NCI-H748 (cell line): ENCODE results near the gene KLHL7.
"Not testable (repeated sequence)": the region's sequence is repeated elsewhere in the genome, so short reads cannot be mapped to it uniquely, and the experiment has no call there.

Experiments used
- DNase-seq: peaks from one replicate; lab custom pipeline; 2025; ENCODE audit not compliant: unreplicated experiment; lab: John Stamatoyannopoulos, UW

KLHL7 gene

DNA sequence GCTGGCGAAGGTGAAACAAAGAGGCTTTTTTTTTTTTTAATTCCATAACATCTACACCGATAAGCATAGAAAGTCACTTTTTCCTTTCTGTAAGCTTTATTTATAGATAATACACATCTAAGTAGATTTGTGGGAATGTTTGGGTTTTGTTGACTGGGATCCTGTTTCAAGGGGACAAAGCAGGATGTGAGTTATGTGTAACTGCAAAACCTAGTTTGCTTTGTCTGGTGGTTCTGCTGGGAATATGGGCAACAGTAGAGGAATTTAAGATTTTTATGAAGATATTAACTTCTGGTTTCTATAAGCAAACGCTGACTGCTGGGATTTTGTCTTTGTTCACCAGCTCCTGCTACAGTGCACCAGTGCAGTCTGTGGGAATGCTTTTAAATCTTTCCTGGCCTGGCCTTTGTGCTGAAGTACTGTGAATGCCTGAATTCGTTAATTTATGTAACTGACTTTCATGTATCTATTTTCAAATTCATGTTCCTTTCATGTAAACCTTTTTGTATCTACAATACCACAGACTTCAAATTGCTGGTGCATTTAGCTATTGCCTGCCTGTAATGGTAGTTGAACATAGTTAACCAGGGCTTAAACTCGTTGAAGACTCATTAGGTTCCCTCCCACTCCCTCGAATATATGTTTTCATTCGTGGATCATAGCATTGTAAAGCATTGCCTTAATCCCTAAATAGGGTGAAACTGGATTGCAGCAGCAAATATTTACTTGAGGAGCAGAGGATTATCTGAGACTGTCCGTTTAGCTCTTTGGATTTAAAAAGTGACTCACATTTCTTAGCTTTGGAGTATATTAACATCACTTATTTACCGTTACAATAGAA is 1.5 kb downstream of the KLHL7 start:
- no peak for DNase-seq

DNA sequence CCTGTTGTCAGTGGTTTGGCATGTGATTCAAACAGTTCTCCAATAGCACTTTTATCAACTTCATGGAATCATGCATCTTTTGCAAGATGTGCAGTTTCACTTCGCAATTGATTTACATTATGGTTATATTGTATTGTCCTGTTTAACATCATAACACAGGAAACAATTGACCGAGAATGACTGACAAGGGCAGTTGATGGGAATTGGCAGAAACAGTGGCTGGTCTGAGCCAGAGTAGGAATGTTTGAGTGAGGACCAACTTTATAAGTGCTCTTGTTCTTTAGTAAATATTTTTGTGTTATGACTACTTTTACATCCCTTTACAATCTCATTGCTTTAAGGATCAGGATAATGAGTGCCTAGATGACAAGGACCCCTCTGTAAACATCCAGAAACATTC is 2.2 kb downstream of the KLHL7 start:
- no peak for DNase-seq

DNA sequence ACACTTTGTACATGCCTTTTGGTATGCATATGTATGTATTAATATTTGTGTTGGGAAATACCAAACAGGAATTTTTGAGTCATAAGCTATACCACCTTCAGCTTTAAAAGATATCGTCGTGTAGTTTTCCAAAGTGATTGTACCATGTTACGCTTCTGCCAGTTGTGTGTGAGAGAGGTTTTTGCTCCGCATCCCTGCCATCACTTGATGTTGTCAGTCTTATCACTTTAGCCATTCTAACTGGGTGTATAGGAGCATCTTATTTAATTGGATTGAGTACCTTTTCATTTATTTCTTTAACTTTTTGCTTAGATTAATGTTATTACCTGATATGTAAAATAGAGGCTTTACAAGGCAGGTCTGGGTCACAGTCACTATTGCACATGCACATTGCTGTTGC is 3.4 kb downstream of the KLHL7 start:
- DNase-seq, result no peak

DNA sequence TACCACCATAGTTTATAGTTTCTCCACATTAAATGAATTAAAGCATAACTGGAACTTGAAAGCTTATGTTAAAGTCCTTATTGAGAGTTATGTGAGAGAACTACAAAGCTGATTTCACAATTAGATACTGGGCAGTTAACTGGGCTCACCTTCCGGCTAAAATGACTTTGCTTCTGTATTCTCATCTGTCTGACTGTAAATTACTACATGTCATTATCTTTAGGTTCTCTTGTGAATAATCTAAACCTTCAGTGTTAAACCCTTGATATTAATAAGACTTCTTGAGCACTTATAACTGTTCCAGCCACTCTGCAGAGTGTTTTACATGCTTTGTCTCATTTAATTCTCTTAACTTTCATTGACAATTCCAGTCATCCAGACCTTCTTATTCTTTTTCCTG is 3.9 kb downstream of the KLHL7 start:
- DNase-seq, result no peak

DNA sequence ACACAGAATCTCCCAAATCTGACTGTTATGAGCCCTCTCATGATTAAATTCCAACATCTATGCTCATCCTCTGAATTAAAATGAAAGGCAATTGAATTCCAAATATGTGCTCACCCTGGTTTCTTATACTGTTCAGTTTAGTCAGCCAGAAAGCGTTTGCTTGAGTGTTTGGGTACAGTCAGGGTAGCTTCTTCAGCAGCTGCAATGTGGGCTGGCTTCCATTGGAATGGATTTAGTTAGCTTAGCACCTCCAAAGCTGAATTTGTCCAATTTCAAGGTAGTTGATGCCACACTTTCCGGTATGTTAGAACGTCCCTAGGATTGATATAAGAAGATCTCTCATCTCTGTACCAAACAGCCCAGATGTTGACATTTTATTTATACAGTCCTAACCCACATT is 9.3 kb downstream of the KLHL7 start:
- no peak for DNase-seq

DNA sequence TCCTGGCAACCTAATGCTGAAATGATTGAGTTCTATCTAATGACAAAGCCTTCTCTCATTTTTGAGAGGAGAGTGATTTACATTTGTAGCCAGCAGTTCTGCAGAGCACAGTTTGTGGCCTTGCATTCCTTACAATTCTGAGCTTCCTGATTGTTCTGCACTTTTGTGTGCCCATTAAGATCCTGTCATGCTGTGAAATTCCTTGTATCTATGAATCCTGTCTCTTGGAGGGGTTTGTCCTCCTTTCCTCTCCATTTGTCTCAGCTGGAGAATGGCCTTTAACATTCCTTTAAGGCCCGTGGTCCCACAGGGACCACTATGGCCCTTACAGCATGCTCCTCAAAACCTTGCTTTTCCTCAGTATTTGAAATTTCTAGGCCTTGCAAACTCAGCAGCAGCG is 10.4 kb downstream of the KLHL7 start:
- DNase-seq, result no peak

DNA sequence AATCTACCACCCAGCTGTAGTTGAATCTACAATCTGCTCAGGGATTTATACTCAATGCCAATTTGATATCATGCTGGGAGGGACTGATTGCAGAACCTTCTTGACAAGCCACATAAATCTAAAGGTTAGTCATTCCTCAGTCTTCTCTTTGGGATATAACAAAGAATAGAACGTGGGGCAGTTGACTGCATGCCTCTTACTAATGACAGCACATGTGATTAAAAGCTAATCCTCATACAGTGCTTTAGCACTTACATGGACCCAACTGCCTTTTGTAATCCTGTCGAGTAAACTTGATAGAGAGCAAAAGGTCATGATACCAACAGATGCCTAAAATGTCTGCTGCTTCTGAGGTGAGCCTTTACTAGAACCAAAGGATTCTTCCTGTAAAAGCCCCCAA is 12.3 kb downstream of the KLHL7 start:
- DNase-seq, result no peak

DNA sequence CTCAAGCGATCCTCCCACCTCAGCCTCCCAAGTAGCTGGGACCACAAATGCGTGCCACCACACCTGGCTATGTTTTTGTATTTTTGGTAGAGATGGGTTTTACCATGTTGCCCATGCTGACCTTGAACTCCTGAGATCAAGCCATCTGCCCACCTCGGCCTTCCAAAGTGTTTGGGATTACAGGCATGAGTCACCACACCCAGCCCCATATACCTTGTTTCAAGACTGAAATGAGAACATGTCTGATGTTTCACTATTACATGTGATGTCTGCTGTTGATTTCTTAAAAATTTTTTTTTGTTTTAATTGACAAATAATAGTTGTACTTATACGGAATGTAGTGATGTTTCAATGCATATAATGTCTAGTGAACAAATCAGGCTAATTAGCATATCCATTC is 14.5 kb downstream of the KLHL7 start:
- DNase-seq, result no peak

DNA sequence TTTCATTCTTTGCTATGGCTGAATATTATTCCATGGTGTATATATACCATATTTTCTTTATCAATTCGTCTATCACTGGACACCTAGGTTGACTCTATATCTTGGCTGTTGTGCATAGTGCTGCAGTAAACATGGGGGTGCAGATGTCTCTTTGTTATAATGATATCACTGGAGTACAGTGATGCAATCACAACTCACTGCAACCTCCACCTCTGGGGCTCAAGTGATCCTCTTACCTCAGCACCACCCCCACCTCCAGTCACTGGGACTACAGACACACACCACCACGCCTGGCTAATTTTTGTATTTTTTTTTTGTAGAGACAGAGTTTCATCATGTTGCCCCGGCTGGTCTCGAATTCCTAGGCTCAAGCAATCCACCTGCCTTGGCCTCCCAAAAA is 15.6 kb downstream of the KLHL7 start:
- no peak for DNase-seq

DNA sequence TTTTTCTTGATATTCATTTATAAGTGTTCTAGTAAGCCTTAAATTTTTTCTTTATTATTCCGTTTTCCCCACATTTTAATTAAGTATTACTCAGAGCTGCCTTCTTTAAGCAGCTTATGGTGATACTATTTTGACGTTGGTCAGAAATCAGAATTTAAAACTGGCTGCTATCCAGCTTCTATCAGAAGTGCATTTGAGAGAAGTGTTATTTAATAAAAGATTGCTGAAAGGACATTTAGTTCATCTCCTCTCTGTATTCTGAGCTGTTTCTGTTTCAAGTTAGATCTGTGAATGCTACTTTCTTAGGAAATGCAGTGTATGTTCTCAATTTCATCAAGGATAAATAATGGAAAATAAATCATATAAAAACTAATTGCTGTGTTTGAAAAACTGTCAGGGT is 17.4 kb downstream of the KLHL7 start:
- DNase-seq, result no peak

DNA sequence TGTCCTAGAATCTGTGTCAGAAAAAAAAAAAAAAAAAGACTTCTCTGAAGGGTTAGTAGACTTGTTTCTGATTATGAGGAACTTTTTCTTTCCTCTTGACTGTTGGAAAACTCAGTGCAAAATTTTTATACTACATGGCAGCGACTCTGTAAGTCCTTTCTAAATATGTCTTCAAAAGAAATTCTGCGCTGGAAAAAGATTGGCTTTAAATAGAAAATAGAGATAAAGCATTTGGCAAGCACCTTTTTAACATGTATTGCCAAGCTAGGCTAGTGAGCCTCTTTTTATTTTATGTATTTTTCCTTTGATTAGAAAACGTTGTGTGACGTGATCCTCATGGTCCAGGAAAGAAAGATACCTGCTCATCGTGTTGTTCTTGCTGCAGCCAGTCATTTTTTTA is 17.9 kb downstream of the KLHL7 start:
- no peak for DNase-seq

DNA sequence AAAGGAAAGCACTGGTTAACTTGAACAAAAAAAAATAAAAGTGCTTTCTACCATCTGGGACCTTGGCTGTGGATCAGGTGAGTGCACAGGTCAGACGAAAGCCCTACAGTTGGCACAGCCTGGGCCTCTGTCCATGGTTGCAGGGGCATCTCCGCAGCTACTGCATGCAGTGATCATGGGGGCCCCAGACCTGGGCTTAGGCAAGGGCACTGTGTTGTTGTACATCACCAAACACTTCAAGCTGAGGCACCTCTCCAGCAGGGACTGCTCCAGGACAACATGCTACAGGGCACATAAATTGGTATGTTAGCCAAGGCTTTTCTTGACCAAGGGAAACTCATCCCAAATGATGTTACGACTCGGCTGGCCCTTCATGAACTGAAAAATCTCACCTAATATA is 23.5 kb downstream of the KLHL7 start:
- no peak for DNase-seq

DNA sequence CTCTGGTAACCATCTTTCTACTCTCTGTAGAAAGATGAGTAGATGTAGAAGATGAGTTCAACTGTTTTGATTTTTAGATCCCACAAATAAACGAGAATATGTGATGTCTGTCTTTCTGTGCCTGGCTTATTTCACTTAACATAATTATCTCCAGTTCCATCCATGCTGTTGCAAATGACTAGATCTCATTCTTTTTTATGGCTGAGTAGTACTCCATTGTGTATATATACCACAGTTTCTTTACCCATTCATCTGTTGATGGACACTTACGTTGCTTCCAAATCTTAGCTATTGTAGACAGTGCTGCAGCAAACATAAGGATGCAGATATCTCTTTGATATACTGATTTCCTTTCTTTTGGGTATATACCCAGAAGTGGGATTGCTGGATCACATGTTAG is 26.2 kb downstream of the KLHL7 start:
- not testable (repeated sequence) for DNase-seq

DNA sequence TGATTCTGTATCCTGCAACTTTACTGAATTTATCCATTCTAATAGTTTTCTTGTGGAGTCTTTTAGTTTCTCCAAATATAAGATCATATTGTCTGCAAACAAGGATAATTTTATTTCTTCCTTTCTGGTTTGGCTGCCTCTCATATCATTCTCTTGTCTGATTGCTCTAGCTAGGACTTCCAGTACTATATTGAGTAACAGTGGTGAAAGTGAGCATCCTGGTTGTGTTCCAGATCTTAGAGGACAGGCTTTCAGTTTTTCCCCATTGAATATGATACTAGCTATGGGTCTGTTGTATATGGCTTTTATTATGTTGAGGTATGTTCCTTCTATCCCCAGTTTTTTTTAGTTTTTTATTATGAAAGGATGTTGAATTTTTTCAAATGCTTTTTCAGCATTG is 28.2 kb downstream of the KLHL7 start:
- DNase-seq, result no peak

DNA sequence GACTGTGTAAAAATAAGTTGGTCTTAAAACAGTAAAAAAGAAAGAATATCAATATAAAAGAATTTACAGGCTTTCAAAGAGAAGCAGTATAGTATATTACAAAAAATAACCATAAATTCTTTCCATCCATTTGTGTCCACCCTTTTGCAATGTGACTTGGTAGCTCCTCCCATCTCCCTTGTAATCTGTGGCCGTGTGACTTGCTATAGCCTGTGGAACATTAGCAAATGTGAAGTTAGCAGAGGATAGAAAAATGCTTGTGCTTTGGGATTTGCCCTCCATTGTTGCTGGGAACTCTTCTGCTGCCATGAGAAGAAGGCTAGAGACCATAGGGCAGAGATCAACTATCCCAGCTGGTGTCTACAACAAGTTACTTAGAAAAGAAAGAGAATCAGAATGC is 30.2 kb downstream of the KLHL7 start:
- DNase-seq, result no peak

DNA sequence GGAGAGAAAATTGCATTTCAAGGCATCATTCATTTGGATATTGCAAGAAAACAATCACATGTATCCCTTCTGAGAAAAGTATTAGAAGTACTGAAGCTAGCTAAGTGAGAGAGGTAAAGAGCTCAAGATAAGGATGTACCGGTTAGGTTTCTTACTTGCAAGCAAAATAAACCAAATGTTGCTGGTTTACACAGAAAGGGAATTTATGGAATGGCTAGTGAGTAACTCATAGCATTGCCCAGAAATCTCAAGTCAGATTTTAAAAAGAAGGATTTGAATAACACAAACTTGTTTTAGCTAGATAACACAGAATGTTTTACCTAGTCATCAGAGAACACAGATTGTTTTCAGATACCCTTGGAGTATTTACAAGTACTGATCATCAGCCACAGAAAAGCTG is 30.6 kb downstream of the KLHL7 start:
- DNase-seq, result no peak

DNA sequence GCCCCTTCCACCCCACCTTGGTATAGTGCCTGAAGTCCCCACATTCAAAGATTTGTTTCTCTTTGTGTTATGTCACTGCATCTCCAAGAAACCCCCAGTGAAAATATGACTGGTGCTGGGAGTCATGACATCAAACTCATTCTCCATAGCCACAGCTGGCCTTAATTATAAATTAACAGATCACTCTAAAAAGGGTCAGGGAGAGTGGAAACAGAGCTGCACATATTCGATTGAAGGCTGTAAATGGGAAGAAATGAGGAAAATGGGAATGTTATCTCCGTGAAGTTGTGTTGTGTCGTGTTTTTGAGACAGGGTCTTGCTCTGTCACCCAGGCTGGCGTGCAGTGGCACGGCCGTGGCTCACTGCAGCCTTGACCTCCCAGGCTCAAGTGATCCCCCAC is 52.1 kb downstream of the KLHL7 start:
- no peak for DNase-seq

DNA sequence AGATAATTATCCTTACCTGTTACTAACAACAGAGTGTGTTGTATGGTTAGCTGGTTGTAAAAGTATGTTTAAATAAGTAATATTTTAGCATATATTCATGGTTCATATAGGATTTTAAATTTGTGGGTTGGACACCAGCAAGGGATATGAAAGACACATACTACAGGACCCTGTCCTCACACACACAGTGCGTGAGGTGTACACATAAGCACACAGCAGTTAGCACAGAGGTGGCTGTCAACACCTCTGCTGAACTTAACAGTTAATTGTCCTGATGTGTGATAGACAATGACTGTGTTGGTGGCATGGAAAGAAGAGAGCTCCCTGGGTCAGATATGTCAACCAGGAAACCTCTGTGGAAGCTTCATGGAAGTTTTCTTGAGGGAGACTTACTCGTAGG is 53.0 kb downstream of the KLHL7 start:
- no peak for DNase-seq

DNA sequence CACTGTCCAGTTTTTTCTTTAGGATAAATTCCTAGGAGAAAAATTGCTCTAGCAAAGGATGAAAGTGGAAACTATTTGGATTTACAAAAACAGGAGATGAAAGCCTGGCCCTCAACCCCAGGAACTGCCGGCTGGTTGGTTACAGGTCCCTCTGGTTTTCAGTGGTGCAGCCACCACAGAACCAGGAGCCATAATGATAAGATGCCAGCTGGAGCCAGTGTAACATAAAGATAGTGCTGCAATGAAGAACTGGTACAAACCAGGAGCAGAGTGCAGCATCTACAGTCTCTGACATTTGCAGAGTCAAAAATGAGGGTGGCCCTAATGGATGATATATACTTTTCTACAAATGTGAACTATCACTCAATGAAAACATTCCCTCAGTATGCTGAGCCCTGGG is 55.9 kb downstream of the KLHL7 start:
- DNase-seq, result no peak

DNA sequence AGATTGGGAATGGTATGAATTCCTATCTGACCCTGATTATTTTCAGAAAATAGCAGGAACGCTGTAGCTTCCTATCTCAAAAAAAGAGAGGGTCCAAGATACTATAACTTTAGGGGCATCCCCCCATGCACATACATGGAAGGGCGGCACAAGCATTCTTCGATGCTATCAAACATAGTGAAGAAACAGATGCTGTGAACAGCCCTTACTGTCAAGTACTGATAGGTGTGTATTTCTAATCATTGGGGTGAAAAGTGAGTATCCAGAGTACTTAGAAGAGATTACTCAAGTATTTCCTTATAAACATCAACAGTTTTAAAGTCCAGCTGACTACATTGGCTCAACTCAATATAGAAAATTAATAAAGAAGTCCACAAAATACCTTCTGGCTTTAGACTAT is 59.3 kb downstream of the KLHL7 start:
- DNase-seq, result no peak

DNA sequence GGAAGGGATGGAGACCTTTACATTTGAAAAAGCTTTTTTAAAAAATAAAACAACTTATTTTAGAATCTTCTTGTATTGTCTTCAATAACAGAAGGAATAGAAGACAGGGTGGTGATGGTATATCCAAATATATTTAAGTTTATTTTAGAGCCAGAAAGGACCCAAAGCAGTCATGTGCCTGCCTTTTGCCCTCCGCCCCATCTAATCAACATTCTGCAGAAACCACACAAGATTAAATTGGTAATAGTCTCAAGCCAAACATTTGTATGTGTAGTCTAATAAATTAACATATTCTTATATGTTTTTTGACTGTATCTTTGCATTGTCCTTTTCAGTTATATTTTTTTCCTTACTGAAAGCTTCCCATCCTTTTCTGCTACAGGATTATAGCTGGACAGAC is 59.7 kb downstream of the KLHL7 start:
- no peak for DNase-seq

DNA sequence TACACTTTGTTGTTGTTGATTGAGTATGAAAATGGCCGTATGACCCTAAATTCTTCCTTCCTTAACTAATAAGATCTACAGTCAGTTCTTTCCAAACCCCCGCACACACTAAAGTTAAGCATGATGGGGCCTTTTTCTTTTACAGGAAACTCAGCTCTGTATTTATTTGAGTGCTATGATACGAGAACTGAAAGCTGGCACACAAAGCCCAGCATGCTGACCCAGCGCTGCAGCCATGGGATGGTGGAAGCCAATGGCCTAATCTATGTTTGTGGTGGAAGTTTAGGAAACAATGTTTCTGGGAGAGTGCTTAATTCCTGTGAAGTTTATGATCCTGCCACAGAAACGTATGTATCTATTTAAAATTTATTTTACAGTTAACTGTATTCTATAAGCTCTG is 62.1 kb downstream of the KLHL7 start:
- no peak for DNase-seq

DNA sequence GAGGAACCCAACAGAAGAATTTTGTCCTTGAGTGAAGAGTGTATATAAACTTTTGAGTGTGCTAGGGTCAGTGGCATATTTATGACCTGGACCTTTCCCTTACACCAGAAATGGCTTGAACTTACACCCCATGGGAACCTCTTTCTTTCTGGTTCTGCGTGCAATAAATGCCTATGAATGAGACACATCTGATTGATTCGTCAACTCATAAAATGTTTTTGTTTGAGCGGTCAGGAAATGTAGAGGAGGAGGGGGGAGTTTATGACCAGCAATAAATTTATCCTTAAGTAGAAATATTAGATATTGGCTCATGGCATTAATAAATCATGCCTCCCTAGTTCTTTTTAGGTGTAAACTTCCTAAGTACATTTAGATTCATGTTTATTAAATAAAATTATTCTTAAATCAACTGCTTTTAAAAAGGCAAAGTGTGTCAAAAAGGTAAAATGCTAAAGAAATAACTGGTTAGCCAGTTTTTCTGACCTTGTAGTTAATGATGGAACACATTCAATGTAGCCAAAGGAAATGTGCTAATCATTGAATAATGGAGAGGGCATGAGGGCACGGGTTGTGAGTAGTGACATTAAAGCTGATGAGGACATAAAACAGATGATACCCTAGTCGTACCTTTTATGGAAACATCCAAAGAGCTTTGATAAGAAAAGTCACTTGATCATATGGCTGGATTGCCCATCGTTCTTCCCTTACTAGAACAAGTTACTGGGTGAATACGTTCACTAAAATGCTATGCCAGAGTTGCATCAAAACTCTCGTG is 62.7 kb downstream of the KLHL7 start:
- no peak for DNase-seq
